ENCODE measurements around the gene PEAR1.

Gene PEAR1

GRCh38 chr1:156942176-156942575 lies 48.7 kb downstream of the PEAR1 start:
- DNase-seq: no peak

- DNase-seq: no peak
Observed at GRCh38 chr1:156942576-156942975, 49.1 kb downstream of the PEAR1 start.

GRCh38 chr1:156943756-156944155 lies 50.2 kb downstream of the PEAR1 start:
- DNase-seq: no peak

- DNase-seq: no peak
Observed at GRCh38 chr1:156944268-156944667, 50.8 kb downstream of the PEAR1 start.

- DNase-seq: no peak
Observed at GRCh38 chr1:156944848-156945247, 51.3 kb downstream of the PEAR1 start.

- DNase-seq: no peak
Observed at GRCh38 chr1:156945881-156946661, 52.6 kb downstream of the PEAR1 start.

- DNase-seq: no peak
Observed at GRCh38 chr1:156947127-156947526, 53.6 kb downstream of the PEAR1 start.

- no peak for DNase-seq
Observed at GRCh38 chr1:156947818-156948525, 54.5 kb downstream of the PEAR1 start.

- no peak for DNase-seq
Observed at GRCh38 chr1:156948708-156949107, 55.2 kb downstream of the PEAR1 start.

- DNase-seq: no peak
Observed at GRCh38 chr1:156949127-156949526, 55.6 kb downstream of the PEAR1 start.

GRCh38 chr1:156951371-156951770 lies 57.9 kb downstream of the PEAR1 start:
- DNase-seq: no peak

- no peak for DNase-seq
Observed at GRCh38 chr1:156953571-156953970, 60.1 kb downstream of the PEAR1 start.

- no peak for DNase-seq
Observed at GRCh38 chr1:156956333-156956732, 62.8 kb downstream of the PEAR1 start.

GRCh38 chr1:156957634-156958033 lies 64.1 kb downstream of the PEAR1 start:
- no peak for DNase-seq

GRCh38 chr1:156958247-156958714 lies 64.8 kb downstream of the PEAR1 start:
- DNase-seq: no peak

GRCh38 chr1:156959414-156959813 lies 65.9 kb downstream of the PEAR1 start:
- DNase-seq: no peak

GRCh38 chr1:156959925-156960324 lies 66.4 kb downstream of the PEAR1 start:
- no peak for DNase-seq

GRCh38 chr1:156961709-156962108 lies 68.2 kb downstream of the PEAR1 start:
- no peak for DNase-seq

GRCh38 chr1:156963621-156964020 lies 70.1 kb downstream of the PEAR1 start:
- DNase-seq: peak; percentile 8

GRCh38 chr1:156964441-156964840 lies 70.9 kb downstream of the PEAR1 start:
- no peak for DNase-seq

Data from activated T-cell treated with anti-CD3 and anti-CD28 coated beads for 4 hours (primary cell).